ENCODE measurements around the gene TMEM207.
A peak's percentile ranks its signal among the peaks of the same experiment; 100 is the strongest.
"Not testable (repeated sequence)": the region's sequence is repeated elsewhere in the genome, so short reads cannot be mapped to it uniquely, and the experiment has no call there.

Gene TMEM207

GRCh38 chr3:190485830-190486532, 36.3 kb upstream of the TMEM207 start:
- no peak for TF ChIP-seq CTCF (conservative IDR thresholded peaks at IDR 0.05; ENCODE audit: low read depth)
- ChIA-PET POLR2A (ENCODE audit: low non-redundant PET) (no interaction called here), CTCF (no interaction called here)
- no peak overlapping the region for H3K27ac ChIP-seq
- DNase-seq (ENCODE audit: low spot score) = peak; percentile 19

GRCh38 chr3:190481779-190482178, 32.1 kb upstream of the TMEM207 start:
- POLR2A ChIA-PET (ENCODE audit: low non-redundant PET) = no interaction called here
- CTCF ChIA-PET = no interaction called here
- H3K27ac ChIP-seq = no peak overlapping the region
- no peak for DNase-seq (ENCODE audit: low spot score)
- TF ChIP-seq CTCF (conservative IDR thresholded peaks at IDR 0.05; ENCODE audit: low read depth) = no peak

GRCh38 chr3:190473261-190473660, 23.6 kb upstream of the TMEM207 start:
- CTCF ChIA-PET; DNase-seq (ENCODE audit: low spot score): not testable (repeated sequence)

GRCh38 chr3:190467922-190468321, 18.2 kb upstream of the TMEM207 start:
- H3K27ac ChIP-seq = no peak overlapping the region
- ChIA-PET CTCF (interaction anchor here (0.7 kb wide), 1 partner anchor 259 kb away, joined by 3 read pairs; no protein-coding TSS in a partner anchor), POLR2A (ENCODE audit: low non-redundant PET) (no interaction called here)
- no peak for TF ChIP-seq CTCF (conservative IDR thresholded peaks at IDR 0.05; ENCODE audit: low read depth)
- DNase-seq (ENCODE audit: low spot score) = no peak

More at GRCh38 chr3:190473261-190473660, 23.6 kb upstream of the TMEM207 start:
- H3K27ac ChIP-seq; POLR2A ChIA-PET (ENCODE audit: low non-redundant PET): not testable (repeated sequence)

GRCh38 chr3:190458040-190458439, 8.3 kb upstream of the TMEM207 start:
- POLR2A ChIA-PET (ENCODE audit: low non-redundant PET) = no interaction called here
- H3K27ac ChIP-seq = no peak overlapping the region
- no peak for DNase-seq (ENCODE audit: low spot score)
- no peak for TF ChIP-seq CTCF (conservative IDR thresholded peaks at IDR 0.05; ENCODE audit: low read depth)
- CTCF ChIA-PET = no interaction called here

- TF ChIP-seq CTCF (conservative IDR thresholded peaks at IDR 0.05; ENCODE audit: low read depth) = no peak
- H3K27ac ChIP-seq = no peak overlapping the region
- POLR2A ChIA-PET (ENCODE audit: low non-redundant PET) = no interaction called here
- no peak for DNase-seq (ENCODE audit: low spot score)
- CTCF ChIA-PET = no interaction called here
These were observed 7.1 kb upstream of the TMEM207 start for GRCh38 chr3:190456770-190457169.

GRCh38 chr3:190455828-190456227, 6.1 kb upstream of the TMEM207 start:
- CTCF ChIA-PET = no interaction called here
- no peak for TF ChIP-seq CTCF (conservative IDR thresholded peaks at IDR 0.05; ENCODE audit: low read depth)
- POLR2A ChIA-PET (ENCODE audit: low non-redundant PET) = no interaction called here

More at GRCh38 chr3:190455828-190456227, 6.1 kb upstream of the TMEM207 start:
- H3K27ac ChIP-seq = no peak overlapping the region
- no peak for DNase-seq (ENCODE audit: low spot score)

Data from RWPE1 (cell line).